ENCODE data around the gene ATF3. TPM values are rescaled to one million over a fixed set of nuclear protein-coding genes. Genes with fewer than 3 reads are reported as not detected.

ATF3 gene
- total RNA-seq, 4 donors from 2014 or later = 10.0 to 38.0 (median 17.2) TPM

DNA sequence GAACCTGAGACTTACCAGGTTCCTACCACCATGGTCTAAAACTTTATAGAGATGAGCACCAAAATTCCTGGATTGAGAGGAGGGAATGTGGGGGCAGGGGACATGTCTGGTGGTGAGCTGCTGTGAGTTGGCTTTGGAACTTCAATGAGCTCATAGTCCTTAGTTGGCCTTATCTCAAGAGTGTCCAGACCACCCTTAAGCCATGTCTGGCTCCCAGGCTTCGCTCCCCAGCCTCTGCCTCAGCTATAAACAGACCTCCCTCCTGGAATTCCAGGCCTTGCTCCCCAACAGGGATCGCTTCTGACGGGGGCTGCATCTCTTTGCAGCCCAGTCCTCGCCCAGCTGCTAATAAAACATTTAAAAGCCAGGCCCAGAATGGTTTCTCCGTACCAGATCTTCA, 19.5 kb downstream of the ATF3 start:
- H3K27me3 ChIP-seq = no peaks in the 10 kb centered on the region
- no peaks in the 10 kb centered on the region for H3K9me3 ChIP-seq
- no peak overlapping the region for H3K27ac ChIP-seq
- no peak for TF ChIP-seq CTCF (IDR thresholded peaks at IDR 0.05)
- no peak for TF ChIP-seq POLR2A (IDR thresholded peaks at IDR 0.05)
- H3K36me3 ChIP-seq = no peaks in the 10 kb centered on the region
- no peak overlapping the region for H3K4me3 ChIP-seq
- peak in 1 of 3 donors; percentile 25 for DNase-seq
- no peaks in the 10 kb centered on the region for H3K4me1 ChIP-seq

DNA sequence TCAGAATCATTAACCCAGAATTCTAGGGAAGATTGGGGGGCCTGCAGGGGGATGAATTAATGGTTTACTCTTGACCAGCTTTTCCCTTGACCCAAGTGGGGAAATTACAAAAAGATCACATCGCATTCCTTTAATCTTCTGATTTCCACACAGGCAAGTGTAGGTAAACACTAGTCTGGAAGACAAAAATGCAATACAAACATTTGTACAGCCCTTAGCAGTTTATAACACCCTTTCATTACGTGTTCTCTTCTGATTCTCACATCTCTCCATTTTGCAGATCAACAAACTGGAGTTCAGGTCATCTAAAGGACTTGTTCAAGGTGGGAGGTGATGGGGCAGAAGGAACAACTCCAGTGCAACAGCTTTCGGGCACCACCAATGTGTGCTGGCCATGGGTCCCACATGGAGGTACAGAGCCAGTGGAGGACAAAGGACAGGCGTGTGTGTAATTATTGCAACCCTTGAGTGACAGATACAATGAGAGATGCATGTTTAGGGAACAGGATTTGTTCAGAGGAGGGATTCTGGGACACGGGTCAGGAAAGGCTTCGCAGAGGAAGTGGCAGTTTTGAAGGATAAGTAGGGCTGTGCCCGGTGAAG, 20.4 kb downstream of the ATF3 start:
- Histone ChIP-seq H3K9me3 (no peaks in the 10 kb centered on the region), H3K4me1 (no peaks in the 10 kb centered on the region), H3K36me3 (no peaks in the 10 kb centered on the region), H3K27ac (no peak overlapping the region), H3K27me3 (no peaks in the 10 kb centered on the region), H3K4me3 (no peak overlapping the region)
- no peak for DNase-seq
- TF ChIP-seq POLR2A (IDR thresholded peaks at IDR 0.05) (no peak), CTCF (IDR thresholded peaks at IDR 0.05) (no peak)

GRCh38 chr1:212629450-212630157, 21.0 kb downstream of the ATF3 start:
- Histone ChIP-seq H3K27me3 (no peaks in the 10 kb centered on the region), H3K4me3 (no peak overlapping the region), H3K4me1 (no peaks in the 10 kb centered on the region), H3K27ac (no peak overlapping the region), H3K9me3 (no peaks in the 10 kb centered on the region), H3K36me3 (no peaks in the 10 kb centered on the region)
- no peak for TF ChIP-seq CTCF (IDR thresholded peaks at IDR 0.05)
- no peak for TF ChIP-seq POLR2A (IDR thresholded peaks at IDR 0.05)
- DNase-seq = no peak

DNA sequence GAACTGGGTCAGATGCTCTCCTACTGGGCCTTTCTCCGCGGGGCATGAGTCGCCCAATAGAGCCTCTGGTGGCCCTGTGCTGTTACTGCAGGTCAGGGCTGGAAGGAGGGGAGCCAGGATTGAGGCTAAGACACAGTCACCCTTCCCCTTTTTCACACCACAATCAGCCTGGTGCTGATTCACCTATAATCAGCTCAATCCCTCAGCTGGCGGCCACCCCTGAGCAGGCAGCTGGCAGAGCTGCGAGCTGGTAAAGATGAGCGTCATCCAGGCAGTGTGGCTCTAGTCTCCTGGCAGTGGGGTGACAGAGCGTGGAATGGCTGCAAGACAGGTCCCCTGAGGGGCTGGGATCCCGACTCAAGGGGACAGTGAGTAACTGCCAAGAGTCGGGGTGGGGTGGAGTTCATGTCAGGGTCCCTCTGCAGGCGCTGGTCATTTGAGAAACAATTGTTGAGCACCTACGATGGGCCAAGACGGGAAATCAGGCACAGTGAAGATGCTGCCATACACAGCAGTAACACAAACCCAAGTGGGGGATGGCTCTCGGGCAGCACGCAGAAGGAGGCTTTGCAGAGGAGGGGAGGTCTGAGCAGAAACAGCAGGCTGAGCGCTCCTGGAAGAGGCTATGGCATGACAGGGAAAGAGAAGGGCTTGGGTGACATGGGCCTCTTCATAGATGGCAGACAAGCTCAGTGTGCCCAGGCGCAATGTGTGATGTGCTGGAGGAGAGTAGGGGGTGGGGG, 21.8 kb downstream of the ATF3 start:
- H3K4me3 ChIP-seq = no peak overlapping the region
- DNase-seq = peak; percentile 57 to 84 (median 72)
- no peak overlapping the region for H3K27ac ChIP-seq
- no peaks in the 10 kb centered on the region for H3K36me3 ChIP-seq
- no peaks in the 10 kb centered on the region for H3K9me3 ChIP-seq
- no peaks in the 10 kb centered on the region for H3K27me3 ChIP-seq
- TF ChIP-seq POLR2A (IDR thresholded peaks at IDR 0.05) = no peak
- peak; percentile 67 to 88 (median 82) for TF ChIP-seq CTCF (IDR thresholded peaks at IDR 0.05)
- peaks cover 0 to 5% (median 0%) of the 10 kb centered on the region in 4 donors for H3K4me1 ChIP-seq

- TF ChIP-seq CTCF (IDR thresholded peaks at IDR 0.05) (no peak), POLR2A (IDR thresholded peaks at IDR 0.05) (no peak)
- H3K9me3 ChIP-seq = no peaks in the 10 kb centered on the region
- H3K27me3 ChIP-seq = no peaks in the 10 kb centered on the region
- H3K27ac ChIP-seq = no peak overlapping the region
- H3K36me3 ChIP-seq = no peaks in the 10 kb centered on the region
- H3K4me1 ChIP-seq = peaks cover 0 to 18% (median 3%) of the 10 kb centered on the region in 4 donors
- no peak for DNase-seq
- no peak overlapping the region for H3K4me3 ChIP-seq
These were observed 24.6 kb downstream of the ATF3 start for GRCh38 chr1:212633161-212633560.
